Trophoblast cell (in vitro differentiated cells and primary cell): ENCODE results near the gene TIMD4.

Source experiments
- DNase-seq, 2 donors: peaks; one replicate each; pipeline ENCODE4 v3.0.0-alpha.2; 2016
- H2AFZ ChIP-seq: 2 replicates; pipeline ENCODE4 v1.6.1; 2013; ENCODE audit warnings: low read length, moderate library complexity, mild to moderate bottlenecking; ENCODE audit not compliant: insufficient read depth, poor library complexity
- H2AK5ac ChIP-seq: 2 replicates; pipeline ENCODE4 v1.6.1; 2013; ENCODE audit warnings: mild to moderate bottlenecking, low read length
- H2BK120ac ChIP-seq: 2 replicates; pipeline ENCODE4 v1.6.1; 2013; ENCODE audit warnings: low read length, mild to moderate bottlenecking, moderate library complexity; ENCODE audit not compliant: insufficient read depth, poor library complexity
- H2BK12ac ChIP-seq: 2 replicates; pipeline ENCODE4 v1.6.1; 2013; ENCODE audit warnings: mild to moderate bottlenecking, low read length, moderate library complexity
- H2BK5ac ChIP-seq: 2 replicates; pipeline ENCODE4 v1.6.1; 2013; ENCODE audit warnings: low read length, low read depth, moderate library complexity, mild to moderate bottlenecking; ENCODE audit not compliant: poor library complexity
- H3K14ac ChIP-seq: 2 replicates; pipeline ENCODE4 v1.6.1; 2013; ENCODE audit warnings: mild to moderate bottlenecking, low read length
- H3K18ac ChIP-seq: 2 replicates; pipeline ENCODE4 v1.6.1; 2013; ENCODE audit warnings: mild to moderate bottlenecking, low read length
- H3K23ac ChIP-seq: 2 replicates; pipeline ENCODE4 v1.6.1; 2013; ENCODE audit warnings: low read length
- H3K27ac ChIP-seq: 2 replicates; pipeline ENCODE4 v1.5.1; 2013; ENCODE audit warnings: low read depth, mild to moderate bottlenecking, inconsistent platforms, low read length, moderate library complexity
- H3K27me3 ChIP-seq: 2 replicates; pipeline ENCODE4 v1.6.1; 2013; ENCODE audit warnings: inconsistent platforms, mild to moderate bottlenecking, low read length, moderate library complexity; ENCODE audit not compliant: insufficient read depth
- H3K36me3 ChIP-seq, 2 experiments: 1 replicate in 1 of 2; 2 replicates in 1 of 2; pipeline ENCODE4 v1.6.1; 2013; ENCODE audit warnings: low read length in 2 of 2, mild to moderate bottlenecking in 2 of 2, moderate library complexity in 1 of 2; ENCODE audit not compliant: insufficient read depth in 2 of 2, control insufficient read depth in 1 of 2
- H3K4ac ChIP-seq: 2 replicates; pipeline ENCODE4 v1.6.1; 2013; ENCODE audit warnings: low read depth, mild to moderate bottlenecking, low read length, moderate library complexity
- H3K4me1 ChIP-seq, 2 experiments: 1 replicate in 1 of 2; 2 replicates in 1 of 2; pipeline ENCODE4 v1.6.1; 2013; ENCODE audit warnings: low read length in 2 of 2, mild to moderate bottlenecking in 2 of 2, moderate library complexity in 1 of 2; ENCODE audit not compliant: insufficient read depth in 2 of 2, control insufficient read depth in 1 of 2
- H3K4me2 ChIP-seq: 2 replicates; pipeline ENCODE4 v1.6.1; 2013; ENCODE audit warnings: inconsistent platforms, mild to moderate bottlenecking, low read length, moderate library complexity
- H3K4me3 ChIP-seq: 2 replicates; pipeline ENCODE4 v1.5.1; 2013; ENCODE audit warnings: mild to moderate bottlenecking, low read depth, low read length, inconsistent platforms
- H3K79me1 ChIP-seq: one replicate; pipeline ENCODE4 v1.6.1; 2013; ENCODE audit warnings: low read length
- H3K79me2 ChIP-seq: 2 replicates; pipeline ENCODE4 v1.6.1; 2013; ENCODE audit warnings: low read length, mild to moderate bottlenecking; ENCODE audit not compliant: control insufficient read depth, insufficient read depth, poor library complexity
- H3K9ac ChIP-seq: 2 replicates; pipeline ENCODE4 v1.6.1; 2013; ENCODE audit warnings: mild to moderate bottlenecking, low read length
- H3K9me3 ChIP-seq: 2 replicates; pipeline ENCODE4 v1.6.1; 2013; ENCODE audit warnings: low read depth, mild to moderate bottlenecking, control low read depth, inconsistent platforms, low read length; ENCODE audit not compliant: insufficient read depth
- H4K12ac ChIP-seq: 2 replicates; pipeline ENCODE4 v1.6.1; 2013; ENCODE audit warnings: low read depth, mild to moderate bottlenecking, low read length, moderate library complexity
- H4K8ac ChIP-seq: 2 replicates; pipeline ENCODE4 v1.6.1; 2013; ENCODE audit warnings: low read depth, mild to moderate bottlenecking, low read length, moderate library complexity
- H4K91ac ChIP-seq: one replicate; pipeline ENCODE4 v1.6.1; 2013; ENCODE audit warnings: low read depth, mild to moderate bottlenecking, low read length, moderate library complexity
- WGBS: extraction: QIAGEN DNeasy Blood & Tissue Kit; methylation state at CpG from one replicate; pipeline ENCODE4 v1.1.7; 2013; ENCODE audit warnings: missing lambda C conversion rate; ENCODE audit not compliant: insufficient read length, insufficient coverage; ENCODE audit errors: extremely low coverage; 5-methylcytosine and 5-hydroxymethylcytosine counted together

Gene TIMD4

GRCh38 chr5:156912869-156913268, 50.2 kb downstream of the TIMD4 start:
- no CpG with 5 or more reads among the region's 5 CpGs for WGBS
- no peak overlapping the region for H2AK5ac ChIP-seq
- no peaks in the 10 kb centered on the region for H3K79me2 ChIP-seq
- no peak overlapping the region for H3K23ac ChIP-seq
- no peaks in the 10 kb centered on the region for H3K27me3 ChIP-seq
- no peak overlapping the region for H2AFZ ChIP-seq
- no peaks in the 10 kb centered on the region for H3K36me3 ChIP-seq
- H4K12ac ChIP-seq: no peak overlapping the region
- no peak overlapping the region for H3K4ac ChIP-seq
- H3K27ac ChIP-seq: no peak overlapping the region
- no peak overlapping the region for H4K91ac ChIP-seq
- H3K4me1 ChIP-seq: no peaks in the 10 kb centered on the region
- H3K18ac ChIP-seq: no peak overlapping the region
- DNase-seq: no peak
- no peak overlapping the region for H4K8ac ChIP-seq
- H3K9ac ChIP-seq: no peak overlapping the region
- no peaks in the 10 kb centered on the region for H3K79me1 ChIP-seq
- no peaks in the 10 kb centered on the region for H3K9me3 ChIP-seq
- H2BK12ac ChIP-seq: no peak overlapping the region
- no peak overlapping the region for H2BK5ac ChIP-seq
- H3K14ac ChIP-seq: no peak overlapping the region
- H2BK120ac ChIP-seq: no peak overlapping the region
- no peak overlapping the region for H3K4me3 ChIP-seq
- H3K4me2 ChIP-seq: no peak overlapping the region

- no peaks in the 10 kb centered on the region for H3K79me1 ChIP-seq
- H3K27ac ChIP-seq: no peak overlapping the region
- H2BK5ac ChIP-seq: no peak overlapping the region
- WGBS: no CpG with 5 or more reads among the region's 6 CpGs
- H3K18ac ChIP-seq: no peak overlapping the region
- H3K4ac ChIP-seq: no peak overlapping the region
- H2AK5ac ChIP-seq: no peak overlapping the region
- no peak overlapping the region for H2BK12ac ChIP-seq
- H2AFZ ChIP-seq: no peak overlapping the region
- no peaks in the 10 kb centered on the region for H3K36me3 ChIP-seq
- no peak overlapping the region for H3K4me3 ChIP-seq
- H3K4me1 ChIP-seq: no peaks in the 10 kb centered on the region
- no peak overlapping the region for H4K12ac ChIP-seq
- H3K9ac ChIP-seq: no peak overlapping the region
- no peak overlapping the region for H3K23ac ChIP-seq
- no peak overlapping the region for H3K4me2 ChIP-seq
- no peak overlapping the region for H3K14ac ChIP-seq
- H3K9me3 ChIP-seq: no peaks in the 10 kb centered on the region
- no peaks in the 10 kb centered on the region for H3K79me2 ChIP-seq
- DNase-seq: no peak
- H2BK120ac ChIP-seq: no peak overlapping the region
- no peak overlapping the region for H4K91ac ChIP-seq
- H3K27me3 ChIP-seq: no peaks in the 10 kb centered on the region
- H4K8ac ChIP-seq: no peak overlapping the region
Measured at GRCh38 chr5:156909180-156909579, 53.8 kb downstream of the TIMD4 start.

GRCh38 chr5:156907667-156908066, 55.4 kb downstream of the TIMD4 start:
- Histone ChIP-seq H3K36me3 (no peaks in the 10 kb centered on the region), H3K9ac (no peak overlapping the region), H2BK12ac (no peak overlapping the region), H3K79me1 (no peaks in the 10 kb centered on the region), H4K12ac (no peak overlapping the region), H3K18ac (no peak overlapping the region), H3K4me1 (no peaks in the 10 kb centered on the region), H3K4ac (no peak overlapping the region), H3K14ac (no peak overlapping the region), H3K4me2 (no peak overlapping the region), H3K9me3 (no peaks in the 10 kb centered on the region), H3K27me3 (no peaks in the 10 kb centered on the region), H3K4me3 (no peak overlapping the region), H2AFZ (no peak overlapping the region), H2AK5ac (no peak overlapping the region), H3K27ac (no peak overlapping the region), H3K23ac (no peak overlapping the region), H4K8ac (no peak overlapping the region), H4K91ac (no peak overlapping the region), H3K79me2 (no peaks in the 10 kb centered on the region), H2BK5ac (no peak overlapping the region), H2BK120ac (no peak overlapping the region)
- DNase-seq: no peak
- no CpG with 5 or more reads among the region's 6 CpGs for WGBS

GRCh38 chr5:156906807-156907206, 56.2 kb downstream of the TIMD4 start:
- Histone ChIP-seq H2AK5ac (no peak overlapping the region), H3K27ac (no peak overlapping the region), H3K9ac (no peak overlapping the region), H2BK120ac (no peak overlapping the region), H3K79me1 (no peaks in the 10 kb centered on the region), H3K14ac (no peak overlapping the region), H3K18ac (no peak overlapping the region), H3K4me2 (no peak overlapping the region), H3K23ac (no peak overlapping the region), H3K4me1 (no peaks in the 10 kb centered on the region), H2BK5ac (no peak overlapping the region), H3K36me3 (no peaks in the 10 kb centered on the region), H2BK12ac (no peak overlapping the region), H4K8ac (no peak overlapping the region), H3K4me3 (no peak overlapping the region), H4K91ac (no peak overlapping the region), H3K9me3 (no peaks in the 10 kb centered on the region), H3K27me3 (no peaks in the 10 kb centered on the region), H3K4ac (no peak overlapping the region), H2AFZ (no peak overlapping the region), H4K12ac (no peak overlapping the region), H3K79me2 (no peaks in the 10 kb centered on the region)
- DNase-seq: no peak
- WGBS: no CpG with 5 or more reads among the region's 3 CpGs
